Activated CD8-positive, alpha-beta memory T cell treated with anti-CD3 and anti-CD28 coated beads for 48 hours (primary cell): Measurements from ENCODE around the gene C20orf96.

Source experiments
- DNase-seq, 3 experiments: peaks; one replicate each; pipeline ENCODE4 v3.0.0-alpha.2; 2020; ENCODE audit warnings: low read depth in 2 of 3, low spot score in 2 of 3

C20orf96 gene

GRCh38 chr20:312067-312466, 21.5 kb upstream of the C20orf96 start:
- no peak for DNase-seq

- DNase-seq, result no peak
Measured at GRCh38 chr20:311609-312008, 21.1 kb upstream of the C20orf96 start.

GRCh38 chr20:310645-311044, 20.1 kb upstream of the C20orf96 start:
- no peak for DNase-seq

- DNase-seq, result peak; percentile 49 to 65 (median 57)
Measured at GRCh38 chr20:309841-310644, 19.5 kb upstream of the C20orf96 start.

GRCh38 chr20:309306-309840, 18.8 kb upstream of the C20orf96 start:
- no peak for DNase-seq

GRCh38 chr20:308427-309038, 18.0 kb upstream of the C20orf96 start:
- DNase-seq, result no peak

GRCh38 chr20:305745-306144, 15.2 kb upstream of the C20orf96 start:
- DNase-seq, result no peak

GRCh38 chr20:301886-302848, 11.6 kb upstream of the C20orf96 start:
- no peak for DNase-seq

- DNase-seq, result no peak
Measured at GRCh38 chr20:300345-300990, 9.9 kb upstream of the C20orf96 start.

GRCh38 chr20:298776-299391, 8.3 kb upstream of the C20orf96 start:
- no peak for DNase-seq

- peak; percentile 13 to 34 (median 22) for DNase-seq
Measured at GRCh38 chr20:297925-298775, 7.6 kb upstream of the C20orf96 start.

- DNase-seq, result peak; percentile 43 to 71 (median 70)
Measured at GRCh38 chr20:297098-297924, 6.8 kb upstream of the C20orf96 start, which contains the start of gene ZCCHC3. Gene ZCCHC3 (plus strand): TSS chr20:297570. CDS start chr20:297587, 17 bp downstream.

GRCh38 chr20:295804-296203, 5.3 kb upstream of the C20orf96 start:
- no peak for DNase-seq

- no peak for DNase-seq
Measured at GRCh38 chr20:294602-295001, 4.1 kb upstream of the C20orf96 start.

GRCh38 chr20:289693-290083, 862 bp downstream of the C20orf96 start:
- no peak for DNase-seq

GRCh38 chr20:288956-289692, 1.4 kb downstream of the C20orf96 start:
- no peak for DNase-seq

GRCh38 chr20:286508-286907, 4.0 kb downstream of the C20orf96 start:
- DNase-seq, result no peak

- no peak for DNase-seq
Measured at GRCh38 chr20:284172-284571, 6.4 kb downstream of the C20orf96 start.
